ENCODE results near the gene PDE3B. TPM values are rescaled to one million over a fixed set of nuclear protein-coding genes. Genes with fewer than 3 reads are reported as not detected.

Gene PDE3B
- total and polyA plus RNA-seq, 10 donors: 1.7 to 78.7 (median 20.8) TPM

GRCh38 chr11:14821031-14821430 is 177.4 kb downstream of the PDE3B start:
- TF ChIP-seq POLR2A (IDR thresholded peaks at IDR 0.05) (no peak), POLR2AphosphoS5 (IDR thresholded peaks at IDR 0.05) (no peak), CTCF (IDR thresholded peaks at IDR 0.05 in 8 of 11, conservative IDR thresholded peaks at IDR 0.05 in 3 of 11) (no peak)
- H3K36me3 ChIP-seq: peaks cover 0 to 26% (median 0%) of the 10 kb centered on the region in 6 donors
- intact Hi-C loops (cut with DNase I; ENCODE audit: low total_unique reads): no loop called here

GRCh38 chr11:14826600-14826999 is 183.0 kb downstream of the PDE3B start:
- peaks cover 0 to 22% (median 8%) of the 10 kb centered on the region in 8 donors for H3K9me3 ChIP-seq
- DNase-seq: no peak
- WGBS, 5 donors: 61 to 94% (median 74%) methylated on average over 2 of the region's 2 CpGs
- no peaks in the 10 kb centered on the region for H3K27me3 ChIP-seq (replicated peaks in 1 of 7)
- no peak for TF ChIP-seq CTCF (IDR thresholded peaks at IDR 0.05 in 8 of 11, conservative IDR thresholded peaks at IDR 0.05 in 3 of 11)
- no peak for TF ChIP-seq POLR2A (IDR thresholded peaks at IDR 0.05)
- no peak for TF ChIP-seq POLR2AphosphoS5 (IDR thresholded peaks at IDR 0.05)
- H3K36me3 ChIP-seq: peaks cover 0 to 19% (median 0%) of the 10 kb centered on the region in 6 donors
- H3K4me3 ChIP-seq: no peak overlapping the region
- intact Hi-C loops (cut with DNase I; ENCODE audit: low total_unique reads): no loop called here
- no peaks in the 10 kb centered on the region for H3K4me1 ChIP-seq
- H3K27ac ChIP-seq: no peak overlapping the region

More at GRCh38 chr11:14821031-14821430, 177.4 kb downstream of the PDE3B start:
- Histone ChIP-seq H3K27me3 (replicated peaks in 1 of 7) (no peaks in the 10 kb centered on the region), H3K9me3 (peaks cover 0 to 12% (median 3%) of the 10 kb centered on the region in 8 donors), H3K4me3 (no peak overlapping the region), H3K4me1 (no peaks in the 10 kb centered on the region), H3K27ac (no peak overlapping the region)
- no peak for DNase-seq

GRCh38 chr11:14835496-14836492 is 192.2 kb downstream of the PDE3B start:
- H3K27me3 ChIP-seq (replicated peaks in 1 of 7): no peaks in the 10 kb centered on the region
- H3K4me1 ChIP-seq: no peaks in the 10 kb centered on the region
- TF ChIP-seq POLR2A (IDR thresholded peaks at IDR 0.05) (no peak), CTCF (IDR thresholded peaks at IDR 0.05 in 8 of 11, conservative IDR thresholded peaks at IDR 0.05 in 3 of 11) (no peak), POLR2AphosphoS5 (IDR thresholded peaks at IDR 0.05) (no peak)
- no peak overlapping the region for H3K4me3 ChIP-seq
- intact Hi-C loops (cut with DNase I; ENCODE audit: low total_unique reads): no loop called here
- DNase-seq: no peak
- H3K36me3 ChIP-seq: peaks cover 0 to 14% (median 0%) of the 10 kb centered on the region in 6 donors
- H3K9me3 ChIP-seq: no peaks in the 10 kb centered on the region
- H3K27ac ChIP-seq: no peak overlapping the region

- no peak overlapping the region for H3K27ac ChIP-seq
- intact Hi-C loops (cut with DNase I; ENCODE audit: low total_unique reads): no loop called here
- no peak overlapping the region for H3K4me3 ChIP-seq
- no peaks in the 10 kb centered on the region for H3K27me3 ChIP-seq (replicated peaks in 1 of 7)
- WGBS, 5 donors: 85 to 96% (median 88%) methylated on average over 3 of the region's 3 CpGs
- peaks cover 0 to 21% (median 0%) of the 10 kb centered on the region in 6 donors for H3K36me3 ChIP-seq
- no peak for DNase-seq
- no peak for TF ChIP-seq POLR2AphosphoS5 (IDR thresholded peaks at IDR 0.05)
- TF ChIP-seq POLR2A (IDR thresholded peaks at IDR 0.05): no peak
- no peak for TF ChIP-seq CTCF (IDR thresholded peaks at IDR 0.05 in 8 of 11, conservative IDR thresholded peaks at IDR 0.05 in 3 of 11)
- H3K4me1 ChIP-seq: no peaks in the 10 kb centered on the region
- H3K9me3 ChIP-seq: no peaks in the 10 kb centered on the region
Observed at GRCh38 chr11:14842002-14842401, 198.4 kb downstream of the PDE3B start.
